ENCODE results near the gene NEU2. TPM values are rescaled to one million over a fixed set of nuclear protein-coding genes. Genes with fewer than 3 reads are reported as not detected.

Gene NEU2
- total RNA-seq, 6 donors from 2014 or later: not detected

DNA sequence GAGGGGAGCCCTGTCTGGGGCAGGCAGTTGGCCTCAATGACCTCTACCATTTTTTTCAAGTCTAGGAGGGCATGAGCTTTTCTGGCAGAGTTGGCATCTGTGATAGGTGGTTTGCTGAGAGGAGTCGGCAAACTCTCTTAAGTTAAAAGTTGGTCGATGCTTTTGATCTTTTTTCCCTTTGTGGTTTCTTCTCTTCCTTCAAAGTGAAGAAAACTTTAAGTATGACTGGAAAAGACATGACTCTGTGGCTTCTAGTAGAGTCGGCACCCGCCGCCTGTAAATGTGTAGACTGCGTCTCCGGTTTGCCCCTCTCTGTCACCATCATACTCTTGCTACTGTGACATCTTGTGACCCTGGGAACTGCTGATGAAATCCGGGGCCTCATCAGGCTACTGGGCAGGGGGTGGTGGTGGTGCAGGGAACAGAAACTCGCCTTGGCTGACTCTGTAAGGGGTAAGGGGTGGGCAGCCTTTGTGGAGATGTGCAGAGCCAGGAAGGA is 48.8 kb downstream of the NEU2 start:
- no peak for DNase-seq
- H3K27me3 ChIP-seq: no peaks in the 10 kb centered on the region
- peak overlapping the region; percentile 28 to 95 (median 86) for H3K27ac ChIP-seq
- no peaks in the 10 kb centered on the region for H3K36me3 ChIP-seq
- H3K4me3 ChIP-seq: no peak overlapping the region
- no peaks in the 10 kb centered on the region for H3K9me3 ChIP-seq
- 71 to 75% methylated on average over 9 of the region's 9 CpGs for WGBS, 2 donors
- ATAC-seq (ENCODE audit: low FRiP score in 2 of 2): no peak
- peaks cover 63 to 79% (median 67%) of the 10 kb centered on the region in 4 donors for H3K4me1 ChIP-seq
- TF ChIP-seq EP300 (IDR thresholded peaks at IDR 0.05) (no peak), POLR2AphosphoS5 (IDR thresholded peaks at IDR 0.05) (no peak), POLR2A (IDR thresholded peaks at IDR 0.05) (no peak)

DNA sequence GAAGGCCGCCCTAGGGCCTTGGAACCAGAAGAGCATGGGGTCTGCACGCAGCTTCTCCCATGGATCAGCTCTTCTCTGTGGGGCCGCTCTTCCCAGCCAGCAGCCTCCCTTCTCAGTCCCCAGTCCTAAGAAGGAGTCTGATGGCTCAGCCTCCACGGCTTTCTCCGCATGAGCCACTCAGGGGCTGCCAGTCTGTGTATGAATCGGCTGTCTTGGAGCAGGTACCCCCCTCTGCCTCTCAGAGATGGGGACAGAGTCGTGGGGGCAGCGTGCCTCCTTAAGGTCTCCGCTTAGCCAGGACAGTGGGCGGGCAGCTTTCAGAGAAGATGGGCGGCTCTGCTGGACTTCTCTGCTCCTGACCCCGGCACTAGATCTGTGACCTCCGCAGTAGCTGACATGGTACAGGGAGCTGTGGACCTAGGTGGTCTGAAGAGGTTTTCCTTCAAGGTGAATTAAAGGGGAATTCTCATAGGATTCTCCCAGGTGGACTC is 49.3 kb downstream of the NEU2 start:
- Histone ChIP-seq H3K27ac (peak overlapping the region; percentile 28 to 95 (median 86)), H3K27me3 (no peaks in the 10 kb centered on the region), H3K36me3 (no peaks in the 10 kb centered on the region), H3K4me3 (no peak overlapping the region), H3K4me1 (peaks cover 65 to 79% (median 68%) of the 10 kb centered on the region in 4 donors), H3K9me3 (no peaks in the 10 kb centered on the region)
- WGBS, 2 donors: 72 to 81% methylated on average over 9 to 13 of the region's 13 CpGs
- ATAC-seq (ENCODE audit: low FRiP score in 2 of 2) (no peak), DNase-seq (no peak)
- TF ChIP-seq EP300 (IDR thresholded peaks at IDR 0.05) (no peak), CTCF (IDR thresholded peaks at IDR 0.05) (no peak), POLR2AphosphoS5 (IDR thresholded peaks at IDR 0.05) (no peak), POLR2A (IDR thresholded peaks at IDR 0.05) (no peak)

GRCh38 chr2:233082222-233082930 is 49.9 kb downstream of the NEU2 start:
- H3K27me3 ChIP-seq: no peaks in the 10 kb centered on the region
- 44 to 55% methylated on average over 11 of the region's 11 CpGs for WGBS, 2 donors
- no peak for DNase-seq
- peak overlapping the region; percentile 84 to 95 (median 86) for H3K27ac ChIP-seq
- H3K9me3 ChIP-seq: no peaks in the 10 kb centered on the region
- TF ChIP-seq POLR2AphosphoS5 (IDR thresholded peaks at IDR 0.05) (no peak), CTCF (IDR thresholded peaks at IDR 0.05) (no peak), POLR2A (IDR thresholded peaks at IDR 0.05) (no peak), EP300 (IDR thresholded peaks at IDR 0.05) (no peak)
- H3K36me3 ChIP-seq: no peaks in the 10 kb centered on the region
- no peak for ATAC-seq (ENCODE audit: low FRiP score in 2 of 2)
- no peak overlapping the region for H3K4me3 ChIP-seq
- H3K4me1 ChIP-seq: peaks cover 66 to 79% (median 71%) of the 10 kb centered on the region in 4 donors

DNA sequence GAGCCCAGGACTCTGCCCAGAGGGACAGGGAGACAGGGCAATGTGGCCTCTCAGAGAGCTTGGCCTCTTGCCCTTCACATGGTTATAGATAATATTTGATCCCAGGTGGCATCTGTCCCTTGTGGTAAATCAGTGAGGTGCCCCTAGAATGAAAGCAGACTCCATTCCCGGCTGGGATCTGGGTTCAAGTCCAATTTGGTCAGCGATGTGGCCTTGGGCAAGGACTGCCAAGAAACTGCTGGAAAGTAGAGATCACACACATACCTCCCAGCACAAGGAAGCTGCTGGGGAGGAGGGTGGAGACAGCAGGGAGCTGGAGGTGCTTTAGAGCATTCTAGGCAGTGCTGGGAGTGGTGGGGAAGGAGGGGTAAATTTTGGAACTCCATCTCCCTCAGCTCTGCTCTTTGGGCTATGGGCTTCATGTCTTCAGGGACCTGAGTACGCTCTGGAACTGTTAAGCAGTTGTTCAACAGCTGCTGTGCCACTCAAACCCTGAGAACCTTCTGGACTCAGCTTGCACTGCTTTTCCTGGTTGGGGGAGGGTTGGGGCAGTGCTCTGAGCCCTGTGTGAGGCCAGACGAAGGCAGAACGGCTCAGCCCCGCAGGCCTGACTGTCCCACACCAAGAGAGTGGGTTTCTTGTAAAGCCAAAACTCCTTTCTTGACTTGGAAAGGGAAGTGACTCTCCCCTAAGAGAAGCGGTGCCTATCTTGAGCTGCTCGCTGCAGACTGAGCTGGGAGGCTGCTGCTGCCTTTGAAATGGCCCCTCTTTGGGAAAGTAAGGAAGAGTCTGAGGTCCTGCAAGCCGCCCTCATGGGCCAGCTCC is 50.7 kb downstream of the NEU2 start:
- peak overlapping the region; percentile 84 to 95 (median 86) for H3K27ac ChIP-seq
- no peaks in the 10 kb centered on the region for H3K27me3 ChIP-seq
- WGBS, 2 donors: 64 to 68% methylated on average over 6 to 9 of the region's 9 CpGs
- H3K4me1 ChIP-seq: peaks cover 73 to 83% (median 76%) of the 10 kb centered on the region in 4 donors
- H3K4me3 ChIP-seq: no peak overlapping the region
- H3K9me3 ChIP-seq: no peaks in the 10 kb centered on the region
- TF ChIP-seq POLR2A (IDR thresholded peaks at IDR 0.05) (no peak), EP300 (IDR thresholded peaks at IDR 0.05) (no peak), POLR2AphosphoS5 (IDR thresholded peaks at IDR 0.05) (no peak), CTCF (IDR thresholded peaks at IDR 0.05) (no peak)
- ATAC-seq (ENCODE audit: low FRiP score in 2 of 2) (peak in 1 of 2 donors; percentile 15), DNase-seq (no peak)
- no peaks in the 10 kb centered on the region for H3K36me3 ChIP-seq

GRCh38 chr2:233083782-233084181 is 51.3 kb downstream of the NEU2 start:
- no peaks in the 10 kb centered on the region for H3K36me3 ChIP-seq
- H3K4me1 ChIP-seq: peaks cover 71 to 86% (median 79%) of the 10 kb centered on the region in 4 donors
- ATAC-seq (ENCODE audit: low FRiP score in 2 of 2): no peak
- 74 to 75% methylated on average over 8 of the region's 8 CpGs for WGBS, 2 donors
- no peak for DNase-seq
- H3K9me3 ChIP-seq: no peaks in the 10 kb centered on the region
- peak overlapping the region; percentile 84 to 95 (median 86) for H3K27ac ChIP-seq
- H3K27me3 ChIP-seq: no peaks in the 10 kb centered on the region
- TF ChIP-seq POLR2AphosphoS5 (IDR thresholded peaks at IDR 0.05) (no peak), CTCF (IDR thresholded peaks at IDR 0.05) (no peak), POLR2A (IDR thresholded peaks at IDR 0.05) (no peak), EP300 (IDR thresholded peaks at IDR 0.05) (no peak)
- no peak overlapping the region for H3K4me3 ChIP-seq

Measured in upper lobe of left lung (tissue), 6 donors.